Occipital lobe (tissue), 2 donors: ENCODE measurements around the gene CABP4. TPM values are rescaled to one million over a fixed set of nuclear protein-coding genes. Genes with fewer than 3 reads are reported as not detected.
A peak's percentile ranks its signal among the peaks of the same experiment; 100 is the strongest.
"Not testable (repeated sequence)": the region's sequence is repeated elsewhere in the genome, so short reads cannot be mapped to it uniquely, and the experiment has no call there.

Experiments used
- DNase-seq: peaks from one replicate; lab custom pipeline; 2025; lab: John Stamatoyannopoulos, UW
- total RNA-seq: library from RNA; depleted of rRNA; stranded (reverse); fragments of >200 nt; gene quantifications from one replicate; pipeline ENCODE4 v1.2.3, GENCODE V29; 2014

Gene CABP4
- total RNA-seq, 1 donor from 2014 or later, result not detected

GRCh38 chr11:67482275-67482826 lies 27.2 kb downstream of the CABP4 start:
- no peak for DNase-seq

DNA sequence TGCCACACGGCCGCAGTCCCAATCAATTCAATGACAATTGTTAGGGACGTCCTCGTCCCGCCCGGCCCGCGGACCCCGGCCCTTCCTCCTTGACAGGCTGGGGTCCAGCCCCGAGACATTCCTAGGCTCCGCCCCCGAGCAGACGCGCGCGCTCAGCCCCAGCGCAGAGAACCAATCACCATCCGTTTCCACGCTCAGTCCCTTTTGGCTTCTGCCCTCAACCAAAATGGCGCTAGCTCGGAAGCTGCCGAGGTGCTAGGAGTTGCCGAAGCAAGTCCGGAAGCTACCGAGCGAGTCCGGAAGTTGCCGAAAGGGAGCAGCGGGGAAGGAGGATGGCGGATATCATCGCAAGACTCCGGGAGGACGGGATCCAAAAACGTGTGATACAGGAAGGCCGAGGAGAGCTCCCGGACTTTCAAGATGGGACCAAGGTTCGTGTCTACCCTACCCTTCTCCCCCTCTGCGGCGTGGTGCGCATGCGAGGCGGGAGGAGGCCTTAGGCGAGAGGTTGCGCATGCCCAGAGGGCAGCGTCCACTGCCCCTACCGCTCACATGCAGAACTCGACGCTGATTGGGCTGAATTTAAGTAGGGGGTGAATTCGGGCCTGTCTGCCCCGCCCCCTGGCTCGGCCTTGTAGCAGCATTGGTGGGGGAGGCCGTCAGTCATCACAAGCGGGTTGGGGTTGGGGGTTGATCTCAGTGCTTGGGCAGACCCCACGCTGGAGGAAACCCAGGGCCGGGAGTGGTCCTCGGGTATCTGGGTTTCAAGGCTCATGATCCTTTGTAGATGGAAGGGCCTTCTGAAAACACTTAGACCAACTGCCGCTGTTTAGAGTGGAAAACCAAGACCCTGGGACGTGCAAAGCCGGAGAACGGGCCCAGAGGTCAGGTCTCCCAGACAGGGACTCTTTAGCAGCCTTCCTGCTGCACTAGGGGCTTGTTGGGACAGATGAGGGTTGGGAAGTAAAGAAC lies 28.0 kb downstream of the CABP4 start, which contains the start of gene AIP:
Gene AIP, plus strand, starts transcription at position 200 of the 972 bp plus-strand sequence. Its CDS starts 133 bp downstream, at position 333.
- DNase-seq, result peak; percentile 96

- no peak for DNase-seq
Measured at GRCh38 chr11:67483831-67484665, 28.9 kb downstream of the CABP4 start.

- DNase-seq, result no peak
Measured at GRCh38 chr11:67484847-67485311, 29.7 kb downstream of the CABP4 start.

GRCh38 chr11:67485873-67486361 lies 30.8 kb downstream of the CABP4 start:
- DNase-seq, result not testable (repeated sequence)

GRCh38 chr11:67486481-67487195 lies 31.5 kb downstream of the CABP4 start:
- DNase-seq, result no peak

DNA sequence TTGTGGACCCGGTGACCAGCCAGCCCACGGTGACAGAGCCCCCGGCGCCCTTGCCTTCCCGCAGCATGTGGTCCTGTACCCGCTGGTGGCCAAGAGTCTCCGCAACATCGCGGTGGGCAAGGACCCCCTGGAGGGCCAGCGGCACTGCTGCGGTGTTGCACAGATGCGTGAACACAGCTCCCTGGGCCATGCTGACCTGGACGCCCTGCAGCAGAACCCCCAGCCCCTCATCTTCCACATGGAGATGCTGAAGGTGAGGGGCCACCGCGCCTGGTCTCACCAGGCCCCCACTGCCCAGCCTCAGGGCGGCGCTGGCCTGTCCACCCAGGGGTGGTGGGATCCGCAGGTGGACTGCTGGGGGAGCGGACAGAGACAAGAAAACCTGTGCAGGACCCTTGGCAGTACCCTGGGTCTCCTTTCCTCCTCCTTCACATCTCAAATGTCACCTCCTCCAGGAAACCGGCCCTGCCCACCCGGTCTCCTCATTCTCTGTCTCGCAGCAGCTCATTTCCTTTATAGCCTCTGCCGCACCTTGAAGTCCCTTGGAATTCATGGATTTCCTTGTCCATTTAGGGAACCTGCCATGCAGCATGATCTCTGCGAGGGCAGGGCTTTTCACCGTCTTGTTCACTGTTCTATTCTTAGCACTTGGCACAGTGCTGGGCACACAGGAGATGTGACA lies 34.2 kb downstream of the CABP4 start:
- no peak for DNase-seq

- DNase-seq, result no peak
Measured at GRCh38 chr11:67489885-67490726, 35.0 kb downstream of the CABP4 start.

- DNase-seq, result no peak
Measured at GRCh38 chr11:67490727-67491065, 35.5 kb downstream of the CABP4 start.

DNA sequence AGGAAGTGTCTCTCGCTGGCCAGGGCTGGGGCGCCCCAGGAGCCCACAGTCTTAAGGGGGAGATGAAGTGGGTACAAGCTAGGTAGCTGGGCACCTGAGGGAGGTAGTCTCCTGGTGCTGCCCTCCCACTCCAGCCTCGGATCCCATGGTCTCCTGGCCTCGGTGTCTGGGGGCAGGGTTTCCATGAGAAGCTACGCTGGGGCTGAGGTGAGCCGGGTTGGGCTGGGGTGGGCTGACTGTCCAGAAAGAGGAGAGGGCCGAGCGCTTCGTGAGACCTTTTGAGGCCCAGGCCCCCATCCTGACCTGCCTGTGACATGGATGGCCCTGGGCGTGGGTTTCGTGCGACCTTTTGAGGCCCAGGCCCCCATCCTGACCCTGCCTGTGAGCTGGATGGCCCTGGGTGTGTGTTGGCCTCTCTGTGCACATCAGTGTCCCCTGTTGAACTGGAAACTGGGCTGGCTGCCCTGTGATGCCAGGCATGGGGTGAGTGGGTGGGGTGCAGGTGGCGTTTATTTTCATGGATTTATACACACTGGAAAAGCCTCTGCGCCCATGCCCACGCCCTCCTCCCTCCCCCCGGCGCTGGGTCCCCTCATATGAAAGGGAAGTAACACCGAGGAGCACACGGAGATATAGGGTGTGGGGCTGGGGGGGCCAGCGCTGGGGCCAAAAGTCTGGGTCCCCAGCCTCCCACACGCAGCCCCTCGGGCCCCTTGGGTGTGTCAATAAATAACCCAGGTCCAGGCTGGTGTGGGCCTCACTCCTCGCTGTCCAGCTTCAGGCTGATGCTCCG lies 36.3 kb downstream of the CABP4 start:
- no peak for DNase-seq

DNA sequence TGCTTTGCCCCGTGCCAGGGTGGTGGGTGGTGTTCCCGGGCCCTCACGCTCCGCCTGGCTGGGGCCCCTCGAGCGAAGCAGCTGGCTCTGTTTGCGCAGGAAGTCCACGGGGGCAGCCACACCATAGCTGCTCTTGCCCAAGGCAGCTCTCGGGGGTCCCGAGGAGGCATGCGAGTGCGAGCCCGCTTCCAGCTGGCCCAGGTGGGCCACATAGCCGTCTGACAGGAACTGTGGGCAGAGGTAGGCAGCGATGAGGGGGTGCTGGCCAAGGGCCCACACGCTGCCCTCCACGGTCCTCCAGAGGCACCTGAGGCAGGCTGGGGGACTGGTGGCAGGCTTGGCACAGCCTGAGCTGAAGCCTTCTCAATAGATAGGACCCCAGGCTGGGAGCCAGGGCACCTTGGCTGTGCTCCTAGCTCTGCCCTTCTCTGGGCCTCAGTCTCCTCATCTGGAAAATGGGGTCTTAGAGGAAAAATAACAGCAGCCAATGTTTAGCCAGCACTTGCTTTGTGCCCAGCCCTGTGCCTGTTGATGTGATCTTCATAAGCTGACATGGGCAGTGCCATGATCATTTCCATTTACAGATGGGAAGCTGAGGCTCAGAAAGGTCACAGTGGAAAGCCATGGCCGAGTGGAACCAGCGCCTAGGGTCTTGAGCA lies 37.0 kb downstream of the CABP4 start:
- no peak for DNase-seq

GRCh38 chr11:67492801-67493547 lies 37.8 kb downstream of the CABP4 start:
- DNase-seq, result no peak

DNA sequence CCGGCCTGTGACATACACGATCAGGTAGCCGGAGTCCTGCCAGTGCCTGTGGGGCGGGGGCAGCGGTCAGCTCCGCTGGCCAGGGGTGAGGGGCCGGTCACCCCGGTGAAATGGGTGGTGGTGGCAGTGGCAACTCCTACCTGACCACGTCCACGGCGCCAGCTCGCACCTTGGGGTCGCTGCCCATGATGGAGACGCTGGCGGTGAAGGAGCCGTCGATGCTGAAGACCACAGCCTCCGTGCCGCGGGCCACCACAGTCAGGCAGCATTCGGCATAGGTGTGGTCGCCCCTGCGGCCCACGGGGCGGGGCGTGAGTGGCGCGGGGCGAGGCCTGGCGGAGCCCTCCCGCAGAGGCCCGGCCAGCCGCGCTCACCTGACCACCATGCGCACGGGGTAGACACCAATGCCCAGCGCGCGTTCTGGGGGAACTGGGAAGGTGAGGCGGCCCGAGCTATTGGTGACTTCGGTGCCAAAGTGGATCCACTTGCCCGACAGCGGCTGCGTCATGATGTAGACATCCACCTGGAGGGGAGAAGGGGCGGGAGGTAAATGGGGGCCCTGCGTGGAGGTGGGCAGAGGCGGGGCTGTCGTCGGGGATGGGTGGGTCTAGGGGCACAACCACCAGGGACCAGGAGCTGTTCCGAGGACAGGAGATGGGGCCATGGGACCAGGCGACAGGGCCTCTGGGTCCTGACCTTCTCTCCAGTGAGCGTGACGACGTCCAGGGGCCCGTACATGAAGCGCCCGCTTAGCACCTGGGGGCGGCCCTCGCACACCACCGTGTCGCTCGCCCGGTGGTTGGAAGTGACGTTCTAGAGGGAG lies 38.6 kb downstream of the CABP4 start:
- no peak for DNase-seq

GRCh38 chr11:67494371-67495233 lies 39.4 kb downstream of the CABP4 start:
- DNase-seq, result no peak

- DNase-seq, result no peak
Measured at GRCh38 chr11:67495234-67496005, 40.3 kb downstream of the CABP4 start.
